DMS 273 (cell line): ENCODE measurements around the gene ZDHHC5.
"Not testable (repeated sequence)": the region's sequence is repeated elsewhere in the genome, so short reads cannot be mapped to it uniquely, and the experiment has no call there.

Source experiments
- DNase-seq: peaks from one replicate; lab custom pipeline; 2025; ENCODE audit not compliant: unreplicated experiment; lab: John Stamatoyannopoulos, UW

ZDHHC5 gene

DNA sequence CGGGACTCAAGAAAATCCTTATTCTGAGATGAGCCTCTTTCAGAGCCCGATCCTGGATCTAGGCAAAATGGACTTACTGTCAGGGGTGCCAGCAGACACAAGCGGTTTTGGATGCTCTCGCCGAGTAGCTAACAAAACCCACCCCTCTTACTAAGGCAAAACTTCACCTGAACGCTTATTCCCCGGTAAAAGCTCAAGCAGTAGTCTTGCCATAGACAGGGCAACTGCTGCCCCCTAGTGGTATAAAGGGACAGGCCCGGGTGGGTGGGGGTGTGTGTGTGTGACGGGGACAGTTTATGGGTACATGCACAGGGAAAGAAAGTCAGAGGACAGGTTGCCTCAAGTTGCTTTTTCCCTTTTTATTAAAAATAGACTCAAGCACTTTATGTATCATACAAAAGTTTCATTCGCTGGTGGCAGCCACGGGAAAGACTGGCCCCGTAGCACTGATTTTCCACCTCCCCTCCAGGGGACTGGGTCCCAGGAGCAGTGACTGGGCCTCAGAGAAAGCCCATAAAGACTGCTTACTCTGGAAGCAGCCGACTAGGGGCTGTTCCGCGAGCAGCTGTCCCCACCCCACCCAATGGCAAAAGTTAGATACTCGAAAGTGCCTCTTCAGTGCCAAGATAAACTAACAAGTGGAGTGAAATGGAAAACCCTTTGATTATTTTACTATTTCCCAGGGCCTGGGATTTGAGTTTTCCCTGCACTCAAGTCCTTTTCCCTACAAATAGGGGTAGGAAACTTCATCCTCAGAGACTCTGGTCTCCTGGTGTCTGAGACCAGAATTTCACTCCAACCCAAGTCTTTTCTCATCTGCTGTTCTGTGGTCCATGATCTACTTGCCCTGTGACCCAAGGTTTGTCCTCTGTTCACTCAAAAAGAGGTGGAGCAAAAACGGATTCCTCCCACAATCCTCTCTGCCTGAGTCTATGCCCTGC, 22.9 kb upstream of the ZDHHC5 start:
- peak; percentile 84 for DNase-seq

DNA sequence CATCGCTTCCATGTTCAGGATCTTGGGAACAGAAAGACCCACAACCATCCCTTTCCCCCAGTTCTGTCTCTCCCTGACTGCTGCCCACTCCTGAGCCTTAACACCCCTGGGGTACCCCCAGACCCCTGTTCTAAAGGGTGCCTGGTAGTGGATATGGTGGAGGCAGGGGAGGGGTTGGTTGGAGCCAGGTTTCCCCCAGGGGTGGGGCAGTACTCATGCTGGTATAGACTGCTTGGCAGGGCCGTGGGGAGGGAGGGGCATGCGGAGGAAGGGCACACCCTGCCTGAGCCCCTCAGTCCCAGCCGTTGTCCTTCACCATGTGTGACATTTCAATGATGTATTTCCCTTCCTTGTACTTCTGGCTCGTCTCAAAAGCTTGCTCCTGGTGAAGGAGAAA, 22.2 kb upstream of the ZDHHC5 start:
- DNase-seq: no peak

DNA sequence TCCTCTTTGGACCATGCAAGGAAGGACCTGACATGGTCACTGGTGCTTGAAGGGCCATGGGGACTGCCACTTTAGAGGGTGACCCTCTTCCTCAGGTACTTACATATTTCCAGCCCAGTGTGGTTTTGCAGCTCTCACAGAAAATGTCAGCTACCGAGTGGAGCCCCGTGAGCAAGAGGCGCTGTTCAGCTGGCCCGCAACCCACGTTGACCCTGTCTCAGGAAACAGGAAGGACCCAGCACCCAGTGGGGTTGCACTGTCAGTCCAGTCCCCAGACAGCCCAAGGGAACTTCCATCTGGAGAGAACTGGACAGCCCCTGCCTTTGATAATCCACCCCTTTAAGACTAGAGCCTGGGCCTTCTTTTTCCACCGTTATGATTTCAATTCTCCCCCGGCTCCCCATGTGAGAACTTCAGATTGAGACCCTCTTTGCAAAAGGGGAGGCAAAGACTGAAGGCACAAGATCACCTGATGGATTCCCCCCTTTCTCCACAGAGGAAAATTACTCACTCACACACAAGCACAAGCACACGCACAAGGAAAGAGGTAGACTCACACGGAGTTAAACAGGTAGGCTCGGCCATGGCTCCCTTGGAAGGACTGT, 21.6 kb upstream of the ZDHHC5 start:
- DNase-seq: no peak

DNA sequence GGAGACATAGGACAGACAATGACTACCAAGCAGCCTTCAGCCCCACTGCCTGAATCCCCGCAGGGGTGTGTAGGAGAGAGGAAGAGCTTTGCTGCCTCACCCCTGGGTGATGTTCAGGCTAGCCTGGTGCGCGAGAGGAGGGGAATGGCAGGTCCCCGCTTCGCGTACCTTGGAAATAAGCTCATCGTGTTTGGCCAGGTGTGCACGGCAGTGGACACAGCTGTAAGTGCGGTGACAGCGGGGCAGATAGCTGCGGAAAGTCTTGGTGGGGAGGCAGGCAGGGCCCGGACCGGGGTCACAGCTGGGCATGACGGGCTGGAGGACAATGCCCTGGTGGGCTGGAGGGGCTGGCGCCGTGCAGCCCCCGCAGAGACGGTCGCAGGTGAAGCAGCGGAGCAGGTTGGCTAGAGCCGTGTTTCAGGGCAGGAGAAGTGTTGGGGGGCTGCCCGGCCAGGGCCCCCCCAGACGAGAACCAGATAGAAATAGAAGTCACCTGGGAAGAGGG, 21.1 kb upstream of the ZDHHC5 start:
- no peak for DNase-seq

DNA sequence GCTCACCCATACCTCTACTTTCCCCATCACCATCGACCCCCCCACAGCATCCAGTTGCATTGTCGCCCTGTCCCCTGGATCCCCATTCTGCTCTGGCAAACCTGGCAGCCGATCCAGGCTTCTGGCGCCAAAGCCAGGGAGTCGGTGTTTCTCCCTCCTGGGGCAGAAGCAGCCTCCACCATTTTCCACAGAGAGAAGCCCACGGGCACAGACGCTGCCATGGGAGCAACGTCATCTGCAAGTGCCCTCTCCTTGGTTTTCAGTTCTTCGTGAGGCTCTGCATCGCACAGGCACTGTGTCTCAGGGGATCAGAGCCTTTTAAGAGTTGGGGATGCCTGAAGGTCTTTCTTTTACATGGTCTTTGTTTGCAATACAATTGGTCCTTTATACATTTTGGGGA, 20.5 kb upstream of the ZDHHC5 start:
- DNase-seq: no peak

DNA sequence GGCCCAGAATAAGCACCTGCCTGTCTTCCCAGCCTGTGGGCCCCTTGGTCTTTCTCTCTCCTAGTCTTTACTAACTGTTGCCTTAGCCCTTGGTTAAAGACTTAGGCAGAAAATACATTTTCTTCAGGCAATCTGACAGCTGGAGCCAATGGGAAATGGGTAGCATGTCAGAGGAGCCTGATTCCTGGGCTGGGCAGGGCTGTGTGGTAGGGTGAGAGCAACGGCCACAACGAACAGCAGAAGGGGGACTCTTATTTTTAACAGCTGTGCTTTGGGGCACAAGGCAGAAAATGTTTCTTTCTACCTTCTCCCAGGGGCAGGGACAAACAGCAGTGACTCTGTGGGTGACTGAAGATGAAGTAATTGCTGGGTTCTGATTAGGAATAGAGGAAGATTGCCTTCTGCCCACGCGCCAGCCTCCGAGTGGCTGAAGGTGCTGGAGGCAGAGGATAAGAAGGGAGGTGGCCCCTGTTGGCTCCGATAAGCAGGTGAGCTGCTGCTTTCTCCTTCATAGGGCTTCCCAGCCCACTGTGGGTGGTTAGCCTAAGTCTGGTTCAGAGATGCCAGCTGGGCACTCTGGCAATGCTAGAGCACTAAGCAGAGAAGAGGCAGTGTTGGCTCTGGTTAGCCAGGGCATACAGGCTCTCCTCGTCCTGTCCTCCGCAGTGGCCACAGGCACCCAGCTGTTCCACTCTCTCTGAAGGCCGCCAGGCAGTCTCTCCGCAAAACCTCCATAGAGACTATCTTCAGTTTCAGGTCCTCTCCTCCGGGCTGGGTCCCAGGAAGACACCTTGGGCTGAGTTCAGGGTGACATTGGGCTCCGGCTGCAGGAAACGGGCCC, 19.7 kb upstream of the ZDHHC5 start:
- peak; percentile 38 for DNase-seq

DNA sequence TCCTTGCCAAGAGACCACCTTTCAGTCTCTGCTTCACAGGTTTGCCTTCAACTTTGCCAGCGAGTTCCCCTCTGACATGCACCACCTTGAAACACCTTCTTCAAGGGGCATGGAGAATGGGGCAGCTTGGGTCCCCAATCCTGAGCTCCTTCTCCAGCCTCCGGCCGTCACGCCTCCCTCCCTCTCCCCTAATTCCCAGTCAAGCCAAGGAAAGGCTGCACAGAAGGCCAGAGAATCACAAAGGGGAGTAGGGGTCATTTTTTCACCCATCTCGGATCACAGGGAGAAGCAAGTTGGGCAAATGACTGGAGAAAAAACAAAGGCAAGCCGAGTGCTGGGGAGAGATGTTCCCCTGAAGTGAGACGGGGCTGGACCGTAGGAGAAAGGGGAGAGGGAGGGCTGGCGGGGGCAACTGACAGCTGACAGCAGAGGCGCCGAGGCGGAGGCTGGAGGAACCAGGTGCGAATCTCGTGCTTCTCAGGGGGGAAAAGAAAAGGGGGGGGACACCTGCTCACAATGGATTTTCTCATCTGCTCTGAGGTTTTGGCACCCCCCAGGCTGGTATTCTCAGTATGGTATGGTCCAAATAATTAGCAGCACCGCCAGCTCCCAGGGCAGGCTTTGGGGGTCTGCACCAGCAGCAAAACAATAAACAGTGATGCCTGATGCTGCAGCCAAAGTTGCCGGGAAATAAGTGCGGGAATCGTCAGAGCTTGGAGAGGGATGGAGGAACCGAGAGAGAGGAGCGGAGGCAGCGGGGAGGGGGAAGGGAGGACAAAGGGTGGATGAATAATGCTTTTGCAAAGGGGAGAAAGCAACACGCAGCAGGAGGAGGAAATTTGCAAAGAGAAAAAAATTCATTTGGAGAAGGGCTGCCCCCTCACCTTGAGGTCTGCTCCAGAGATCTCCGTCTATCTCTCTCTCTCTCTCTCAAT, 18.8 kb upstream of the ZDHHC5 start:
- DNase-seq: no peak

DNA sequence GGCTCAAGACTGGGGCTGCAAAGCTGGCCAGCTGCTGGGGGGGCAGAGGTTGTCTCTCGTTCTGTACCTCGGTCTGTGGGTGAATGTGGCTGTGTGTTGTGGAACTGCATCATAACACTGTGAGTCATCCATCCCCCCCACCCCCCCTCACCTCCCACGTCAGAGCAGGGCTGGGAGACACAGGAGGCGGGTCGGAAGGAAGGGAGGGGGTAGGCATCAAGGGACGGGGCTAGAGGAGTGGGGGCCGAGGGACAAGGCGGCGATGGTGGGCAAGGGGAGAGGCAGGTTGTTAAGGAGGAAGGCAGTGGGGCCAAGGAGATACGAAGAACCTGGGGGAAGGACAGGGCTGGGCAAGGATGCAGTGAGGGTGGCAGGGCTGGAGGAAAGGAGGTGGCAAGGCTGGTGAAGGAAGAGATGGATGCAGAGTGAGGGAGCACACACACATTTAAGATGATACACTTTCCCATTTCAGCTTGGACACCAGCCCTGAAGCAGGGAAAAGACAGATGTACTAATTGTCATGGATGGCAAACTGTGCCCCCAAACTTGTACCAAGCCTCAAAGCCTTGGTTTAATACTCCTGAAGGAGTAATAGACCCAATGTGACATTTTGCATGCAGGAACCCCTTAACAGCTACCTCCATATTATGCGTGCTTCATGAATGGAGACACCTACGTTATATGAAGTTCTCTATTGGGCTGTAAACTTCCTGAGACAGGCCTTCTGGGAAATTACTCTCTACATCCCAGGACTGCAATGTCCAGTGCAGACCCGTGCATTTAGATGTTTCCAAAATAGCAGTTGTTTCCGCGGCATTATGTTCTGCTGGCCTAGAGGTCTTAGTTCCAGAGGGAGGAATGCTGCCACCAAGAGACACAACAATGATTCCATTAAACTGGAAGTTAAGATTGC, 17.8 kb upstream of the ZDHHC5 start, which contains the start of gene YPEL4:
TSS of gene YPEL4 (minus strand) at position 87 of the 913 bp plus-strand sequence. CDS start 2,805 bp downstream, outside the sequence.
- peak; percentile 18 for DNase-seq

DNA sequence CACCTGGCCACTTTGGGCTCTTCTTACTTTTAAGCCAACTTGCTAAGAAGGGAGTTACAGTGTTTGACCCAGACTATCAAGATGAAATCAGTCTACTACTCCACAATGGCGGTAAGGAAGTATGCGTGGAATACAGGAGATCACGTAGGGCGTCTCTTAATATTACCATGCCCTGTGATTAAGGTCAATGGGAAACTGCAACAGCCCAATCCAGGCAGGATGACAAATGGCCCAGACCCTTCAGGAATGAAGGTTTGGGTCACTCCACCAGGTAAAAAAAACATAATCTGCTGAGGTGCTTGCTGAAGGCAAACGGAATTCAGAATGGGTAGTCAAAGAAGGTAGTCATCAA, 17.2 kb upstream of the ZDHHC5 start:
- no peak for DNase-seq

DNA sequence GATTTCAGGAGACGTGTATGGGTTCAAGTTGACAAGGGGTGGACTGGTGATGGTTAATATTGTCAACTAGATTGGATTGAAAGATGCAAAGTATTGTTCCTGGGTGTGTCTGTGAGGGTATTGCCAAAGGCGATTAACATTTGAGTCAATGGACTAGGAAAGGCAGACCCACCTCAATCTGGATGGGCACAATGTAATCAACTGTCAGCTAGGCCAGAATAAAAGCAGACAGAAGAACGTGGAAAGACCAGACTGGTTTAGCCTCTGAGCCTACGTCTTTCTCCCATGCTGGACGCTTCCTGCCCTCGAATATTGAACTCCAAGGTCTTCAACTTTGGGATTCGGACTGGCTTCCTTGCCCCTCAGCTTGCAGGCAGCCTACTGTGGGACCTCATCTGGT, 16.5 kb upstream of the ZDHHC5 start:
- no peak for DNase-seq

DNA sequence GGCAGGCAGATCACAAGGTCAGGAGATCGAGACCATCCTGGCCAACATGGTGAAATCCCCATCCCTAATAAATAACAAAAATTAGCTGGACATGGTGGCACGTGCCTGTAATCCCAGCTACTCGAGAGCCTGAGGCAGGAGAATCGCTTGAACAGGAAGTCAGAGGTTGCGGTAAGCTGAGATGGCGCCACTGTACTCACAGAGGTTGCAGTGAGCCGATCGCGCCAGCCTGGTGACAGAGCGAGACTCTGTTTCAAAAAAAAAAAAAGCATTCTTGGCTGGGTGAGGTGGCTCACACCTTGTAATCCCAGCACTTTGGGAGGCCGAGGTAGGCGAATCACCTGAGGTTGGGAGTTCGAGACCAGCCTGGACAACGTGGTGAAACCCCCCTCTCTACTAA, 15.7 kb upstream of the ZDHHC5 start:
- DNase-seq: not testable (repeated sequence)

DNA sequence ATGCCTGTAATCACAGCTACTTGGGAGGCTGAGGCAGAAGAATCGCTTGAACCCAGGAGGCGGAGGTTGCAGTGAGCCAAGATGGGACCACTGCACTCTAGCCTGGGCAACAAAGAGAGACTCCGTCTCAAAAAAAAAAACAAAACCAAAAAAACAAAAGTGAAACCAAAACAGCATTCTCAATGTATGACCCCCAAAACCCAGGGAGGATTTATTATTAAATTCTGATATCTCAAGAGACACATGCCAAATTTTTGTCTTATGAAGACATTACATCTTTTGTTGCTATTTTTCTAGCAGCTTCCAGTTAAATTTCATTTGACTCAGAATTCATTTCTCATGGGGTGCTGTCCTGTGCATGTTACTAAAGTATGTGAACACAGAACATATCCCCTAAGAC, 15.3 kb upstream of the ZDHHC5 start:
- no peak for DNase-seq

DNA sequence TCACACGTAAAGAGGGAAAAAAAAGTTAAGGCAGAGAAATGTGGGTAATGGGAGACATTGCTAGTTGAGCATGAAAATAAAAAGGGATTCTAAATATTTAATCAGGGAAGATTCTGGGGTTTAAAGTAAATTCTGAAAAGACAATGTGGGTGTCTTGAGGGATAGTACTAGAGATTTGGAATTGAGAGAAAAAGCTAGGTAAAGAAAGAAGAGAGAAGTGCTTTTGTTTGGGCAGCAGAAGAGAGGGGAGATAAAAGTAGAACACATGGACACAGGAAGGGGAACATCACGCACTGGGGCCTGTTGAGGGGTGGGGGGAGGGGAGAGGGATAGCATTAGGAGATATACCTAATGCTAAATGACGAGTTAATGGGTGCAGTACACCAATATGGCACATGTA, 14.8 kb upstream of the ZDHHC5 start:
- no peak for DNase-seq

DNA sequence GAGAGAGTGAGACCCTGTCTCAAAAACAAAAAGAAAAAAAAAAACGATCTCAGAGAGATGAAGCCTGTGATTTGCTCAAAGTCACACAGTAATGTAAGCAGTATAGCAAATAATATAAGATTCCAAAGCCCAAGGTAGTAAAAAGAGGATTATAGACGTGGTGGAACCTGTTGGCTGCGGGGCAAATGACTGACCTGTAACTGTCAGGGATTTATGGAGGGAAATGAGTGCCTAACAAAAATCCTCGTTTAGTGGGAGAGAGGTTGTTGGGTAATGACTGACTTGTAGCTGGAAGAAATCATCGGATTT, 11.1 kb upstream of the ZDHHC5 start:
- no peak for DNase-seq

DNA sequence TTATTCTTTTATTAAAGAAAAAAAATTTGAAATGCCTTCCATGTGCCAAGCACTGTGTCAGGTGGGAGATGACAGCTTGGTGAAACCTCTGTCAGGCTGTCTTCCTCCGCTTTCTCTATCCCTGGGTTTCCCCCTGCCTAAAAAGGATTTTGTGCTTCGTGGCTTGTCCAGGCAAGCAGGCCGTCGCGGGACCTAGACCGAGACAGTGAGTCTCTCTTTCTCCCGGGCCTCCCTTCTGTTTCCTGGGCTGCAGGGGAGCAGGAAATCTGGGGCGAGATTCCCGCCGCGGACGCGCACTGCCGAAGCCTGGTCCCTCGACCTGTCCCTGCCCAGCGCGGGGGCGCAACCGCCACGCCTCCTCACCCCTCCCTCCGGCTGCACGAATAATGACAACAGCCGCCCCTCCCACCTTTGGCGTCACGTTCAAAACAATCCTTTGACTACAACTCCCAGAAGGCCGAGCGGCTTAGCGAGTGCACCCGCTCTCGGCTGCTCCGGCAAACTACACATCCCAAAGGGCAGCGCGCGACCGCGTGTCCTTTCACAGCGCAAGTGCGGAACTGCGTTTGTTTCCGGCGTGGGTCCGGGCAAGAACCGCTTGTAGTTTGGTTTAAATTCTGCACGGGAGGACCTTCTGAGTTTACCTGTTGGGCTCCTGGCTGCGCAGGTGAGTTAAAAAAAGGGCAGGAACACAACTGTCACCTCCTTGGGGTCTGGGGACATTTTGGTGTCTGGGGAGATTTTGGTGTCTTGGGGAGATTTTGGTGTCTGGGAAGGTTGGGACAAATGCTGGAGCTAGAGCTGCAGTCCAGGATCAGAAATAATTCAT, 10.5 kb upstream of the ZDHHC5 start, which contains the start of gene CLP1:
TSS of gene CLP1 (plus strand) at position 569 of the 829 bp plus-strand sequence. CDS start 1,715 bp downstream, outside the sequence.
- DNase-seq: peak; percentile 99

DNA sequence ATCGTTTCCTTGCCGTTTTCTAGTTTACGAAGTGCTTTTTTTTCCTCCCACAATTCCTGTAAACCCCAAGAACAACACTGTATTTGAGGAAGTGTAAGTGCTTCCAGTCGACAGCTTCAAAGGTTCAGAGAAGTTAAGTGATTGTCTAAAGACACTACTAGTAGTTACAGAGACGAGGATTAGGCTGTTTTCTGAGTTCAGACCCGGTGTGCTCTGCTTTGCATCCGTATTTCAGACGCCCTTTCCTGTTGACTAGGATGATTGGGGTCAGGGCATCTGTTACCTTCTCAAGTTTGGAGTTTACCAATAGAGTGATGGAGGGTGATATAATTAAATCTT, 9.9 kb upstream of the ZDHHC5 start:
- DNase-seq: peak; percentile 27

DNA sequence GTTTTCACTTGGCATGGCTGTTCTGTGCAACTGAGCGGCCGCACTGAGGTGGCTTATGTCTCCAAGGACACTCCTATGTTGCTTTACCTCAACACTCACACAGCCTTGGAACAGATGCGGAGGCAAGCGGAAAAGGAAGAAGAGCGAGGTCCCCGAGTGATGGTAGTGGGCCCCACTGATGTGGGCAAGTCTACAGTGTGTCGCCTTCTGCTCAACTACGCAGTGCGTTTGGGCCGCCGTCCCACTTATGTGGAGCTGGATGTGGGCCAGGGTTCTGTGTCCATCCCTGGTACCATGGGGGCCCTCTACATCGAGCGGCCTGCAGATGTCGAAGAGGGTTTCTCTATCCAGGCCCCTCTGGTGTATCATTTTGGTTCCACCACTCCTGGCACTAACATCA, 8.2 kb upstream of the ZDHHC5 start:
- DNase-seq: no peak

DNA sequence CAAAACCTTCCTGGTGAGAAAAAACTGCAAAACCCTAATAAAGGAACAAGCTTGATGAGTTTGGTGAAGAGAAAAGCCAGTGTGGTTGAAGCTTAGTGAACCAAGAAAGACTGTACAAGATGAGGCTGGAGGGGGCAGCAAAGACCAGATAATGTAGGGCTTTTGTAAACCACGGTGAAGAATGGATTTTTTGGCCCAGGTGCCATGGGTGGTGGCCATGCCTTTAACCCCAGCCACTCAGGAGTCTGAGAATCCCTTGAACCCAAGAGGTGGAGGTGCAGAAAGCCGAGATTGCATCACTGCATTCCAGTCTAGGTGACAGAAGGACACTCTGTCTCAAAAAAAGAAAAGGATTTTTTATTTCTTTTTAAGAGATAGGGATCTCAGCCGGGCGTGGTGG, 5.0 kb upstream of the ZDHHC5 start:
- DNase-seq: peak; percentile 20

DNA sequence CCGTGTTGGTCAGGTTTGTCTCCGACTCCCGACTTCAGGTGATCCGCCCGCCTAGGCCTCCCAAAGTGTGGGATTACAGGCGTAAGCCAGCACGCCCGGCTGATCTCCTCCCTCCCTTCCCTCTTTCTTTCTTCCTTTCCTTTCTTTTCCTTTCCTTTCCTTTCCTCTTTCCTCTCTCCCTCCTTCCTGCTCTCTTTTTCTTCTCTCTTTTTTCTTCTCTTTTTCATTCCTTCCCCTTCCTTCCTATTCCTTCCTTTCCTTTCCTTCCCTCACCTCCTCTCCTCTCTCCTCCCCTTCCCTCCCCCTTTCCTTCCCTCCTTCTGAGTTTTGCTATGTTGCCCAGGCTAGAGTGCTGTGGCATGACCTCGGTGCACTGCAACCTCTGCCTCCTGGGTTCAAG, 3.9 kb upstream of the ZDHHC5 start:
- no peak for DNase-seq
